Tibial nerve (tissue), 3 donors: ENCODE data around the gene MAN2A2.

Experiments used
- POLR2A ChIP-seq, 2 donors: fragments of 450-650 bp; IDR thresholded peaks; one replicate each; pipeline ENCODE4 v1.6.1; 2017; ENCODE audit warnings: antibody characterized with exemption in 2 of 2, mild to moderate bottlenecking in 2 of 2, moderate library complexity in 2 of 2
- TF ChIP-seq, protein P1 (sequence below), 5 experiments: fragments of 200-600 bp in 3 of 5; fragments of 450-650 bp in 2 of 5; sonication (generic) in 3 of 5; IDR thresholded peaks; one replicate each; pipeline ENCODE4 v1.5.1; 2016 to 2019; ENCODE audit warnings: antibody characterized with exemption in 5 of 5, mild to moderate bottlenecking in 3 of 5, moderate library complexity in 2 of 5

DNA sequence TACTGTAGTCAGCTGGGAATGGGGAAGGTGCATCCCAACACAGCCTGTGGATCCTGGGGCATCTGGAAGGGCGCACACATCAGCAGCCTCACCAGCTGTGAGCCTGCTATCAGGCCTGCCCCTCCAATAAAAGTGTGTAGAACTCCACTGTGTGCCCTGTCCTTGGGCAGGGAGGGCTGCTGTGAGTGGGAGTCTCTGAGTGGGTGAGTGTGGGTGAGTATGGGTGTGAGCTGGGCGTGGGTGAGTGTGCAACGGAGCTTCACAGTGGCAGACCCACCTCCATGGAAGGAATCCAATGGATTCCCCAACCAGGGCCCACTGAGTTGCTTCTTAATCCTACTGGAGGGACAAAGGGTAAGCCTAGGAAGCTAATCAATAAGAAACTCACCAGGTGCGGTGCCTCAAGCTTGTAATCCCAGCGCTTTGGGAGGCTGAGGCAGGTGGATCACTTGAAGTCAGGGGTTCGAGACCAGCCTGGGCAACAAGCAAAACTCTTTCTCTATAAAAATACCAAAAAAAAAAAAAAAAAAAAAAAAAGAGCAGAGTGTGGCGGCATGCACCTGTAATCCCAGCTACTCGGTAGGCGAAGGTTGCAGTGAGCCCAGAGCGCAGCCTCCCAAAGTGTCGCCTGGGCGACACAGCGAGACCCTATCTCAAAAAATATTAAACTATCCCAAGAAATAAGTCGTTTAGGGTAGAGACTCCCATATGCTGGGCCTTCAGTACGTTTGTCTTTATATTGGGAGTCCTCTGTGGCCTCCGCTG lies 51.0 kb downstream of the MAN2A2 start:
- no peak for TF ChIP-seq POLR2A (IDR thresholded peaks at IDR 0.05)
- TF ChIP-seq, protein P1, sequence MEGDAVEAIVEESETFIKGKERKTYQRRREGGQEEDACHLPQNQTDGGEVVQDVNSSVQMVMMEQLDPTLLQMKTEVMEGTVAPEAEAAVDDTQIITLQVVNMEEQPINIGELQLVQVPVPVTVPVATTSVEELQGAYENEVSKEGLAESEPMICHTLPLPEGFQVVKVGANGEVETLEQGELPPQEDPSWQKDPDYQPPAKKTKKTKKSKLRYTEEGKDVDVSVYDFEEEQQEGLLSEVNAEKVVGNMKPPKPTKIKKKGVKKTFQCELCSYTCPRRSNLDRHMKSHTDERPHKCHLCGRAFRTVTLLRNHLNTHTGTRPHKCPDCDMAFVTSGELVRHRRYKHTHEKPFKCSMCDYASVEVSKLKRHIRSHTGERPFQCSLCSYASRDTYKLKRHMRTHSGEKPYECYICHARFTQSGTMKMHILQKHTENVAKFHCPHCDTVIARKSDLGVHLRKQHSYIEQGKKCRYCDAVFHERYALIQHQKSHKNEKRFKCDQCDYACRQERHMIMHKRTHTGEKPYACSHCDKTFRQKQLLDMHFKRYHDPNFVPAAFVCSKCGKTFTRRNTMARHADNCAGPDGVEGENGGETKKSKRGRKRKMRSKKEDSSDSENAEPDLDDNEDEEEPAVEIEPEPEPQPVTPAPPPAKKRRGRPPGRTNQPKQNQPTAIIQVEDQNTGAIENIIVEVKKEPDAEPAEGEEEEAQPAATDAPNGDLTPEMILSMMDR (IDR thresholded peaks at IDR 0.05): no peak
